Caco-2 (cell line): ENCODE results near the gene TSPAN5. TPM values are rescaled to one million over a fixed set of nuclear protein-coding genes. Genes with fewer than 3 reads are reported as not detected.

Experiments
- BruUV-seq: library from RNA; stranded (reverse); fragments of 400-500 nt; replicated peaks from 2 replicates; lab custom pipeline; 2021; lab: Mats Ljungman, UMichigan
- CTCF ChIA-PET: fragments of 300-600 bp; sonication (Branson Sonifier 250); formaldehyde crosslinking; loops from one replicate; lab custom pipeline; 2022; ENCODE audit warnings: antibody characterized with exemption; lab: Charles Lee
- POLR2A ChIA-PET: fragments of 300-600 bp; sonication (Branson Sonifier 250); formaldehyde crosslinking; loops from one replicate; lab custom pipeline; 2022; ENCODE audit warnings: antibody characterized with exemption; lab: Charles Lee
- DNase-seq, 2 experiments: peaks; one replicate each; pipeline versions ENCODE4 v3.0.0 to v3.0.0-alpha.2; 2020 to 2022
- H3K27me3 ChIP-seq: replicated peaks from 2 replicates; pipeline ENCODE4 v1.6.0; 2011; ENCODE audit warnings: low read length; ENCODE audit not compliant: control insufficient read depth, insufficient read depth
- H3K36me3 ChIP-seq: 2 replicates; pipeline ENCODE4 v1.5.1; 2011; ENCODE audit warnings: low read length; ENCODE audit not compliant: control insufficient read depth, insufficient read depth
- H3K4me1 ChIP-seq: fragments of 250-450 bp; sonication (Bioruptor Pico); 2 replicates; pipeline ENCODE4 v1.5.1; 2020; ENCODE audit warnings: mild to moderate bottlenecking
- H3K4me3 ChIP-seq: 2 replicates; pipeline ENCODE4 v1.5.1; 2011; ENCODE audit warnings: low read depth, mild to moderate bottlenecking, control low read depth, low read length
- H3K9me3 ChIP-seq: fragments of 250-450 bp; sonication (Bioruptor Pico); 2 replicates; pipeline ENCODE4 v1.5.1; 2020; ENCODE audit warnings: mild to moderate bottlenecking, moderate library complexity
- H3K27ac Mint-ChIP-seq: one replicate; pipeline ENCODE4 v1.8.0; 2022; ENCODE audit warnings: mixed read lengths; ENCODE audit not compliant: unreplicated experiment
- H3K27me3 Mint-ChIP-seq: one replicate; pipeline ENCODE4 v1.8.0; 2022; ENCODE audit warnings: mixed read lengths; ENCODE audit not compliant: insufficient read depth, unreplicated experiment
- H3K36me3 Mint-ChIP-seq: one replicate; pipeline ENCODE4 v1.8.0; 2022; ENCODE audit warnings: mild to moderate bottlenecking, mixed read lengths; ENCODE audit not compliant: insufficient read depth, unreplicated experiment
- H3K4me1 Mint-ChIP-seq: one replicate; pipeline ENCODE4 v1.8.0; 2022; ENCODE audit warnings: low read depth, mixed read lengths; ENCODE audit not compliant: unreplicated experiment
- H3K4me3 Mint-ChIP-seq: one replicate; pipeline ENCODE4 v1.8.0; 2022; ENCODE audit warnings: mild to moderate bottlenecking, moderate library complexity, mixed read lengths; ENCODE audit not compliant: unreplicated experiment
- H3K9me3 Mint-ChIP-seq: one replicate; pipeline ENCODE4 v1.8.0; 2022; ENCODE audit warnings: mixed read lengths; ENCODE audit not compliant: unreplicated experiment
- intact Hi-C: fragments of 100-400 bp; cut with micrococcal nuclease; formaldehyde crosslinking; loops from one replicate; pipeline ENCODE4 v1.10.0; 2022; ENCODE audit not compliant: unreplicated experiment
- total RNA-seq: library from RNA; stranded (reverse); gene quantifications from 2 replicates; pipeline ENCODE4 v1.2.3, GENCODE V29; 2022
- TF ChIP-seq, protein P1 (sequence below), 2 experiments: fragments of 200-600 bp in 1 of 2; IDR thresholded peaks; 1 replicate in 1 of 2; 2 replicates in 1 of 2; pipeline versions ENCODE4 v1.5.1 to v1.8.0; 2011 to 2022; ENCODE audit warnings: antibody characterized with exemption in 1 of 2, control low read depth in 1 of 2, inconsistent platforms in 1 of 2, low read depth in 1 of 2, low read length in 1 of 2, mild to moderate bottlenecking in 1 of 2, moderate library complexity in 1 of 2; ENCODE audit not compliant: insufficient read depth in 1 of 2, severe bottlenecking in 1 of 2, unreplicated experiment in 1 of 2

TSPAN5 gene
- total RNA-seq, 1 experiment from 2014 or later = 24.1 TPM

DNA sequence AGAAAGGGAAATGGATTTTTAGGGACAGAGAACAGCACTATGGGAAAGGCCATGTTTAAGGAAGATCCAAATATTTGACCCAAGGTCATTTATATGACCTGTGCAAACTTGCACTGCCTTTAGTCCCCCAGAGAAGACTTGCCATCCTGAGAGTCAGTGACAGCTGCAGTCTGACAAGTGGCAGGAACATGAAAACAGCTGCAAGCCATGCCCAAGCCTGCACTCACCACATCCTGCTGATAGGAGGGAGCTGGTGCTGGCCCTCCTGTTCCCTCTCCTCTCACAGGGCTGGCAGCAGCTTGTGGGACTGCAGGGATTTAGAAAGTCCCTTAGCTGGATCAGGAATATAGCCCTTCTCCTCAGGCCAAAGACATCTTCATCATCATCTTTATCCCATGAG, 209.5 kb downstream of the TSPAN5 start:
- Histone ChIP-seq H3K4me3 (no peak overlapping the region), H3K9me3 (no peaks in the 10 kb centered on the region), H3K27me3 (no peaks in the 10 kb centered on the region), H3K4me1 (peaks cover 12% of the 10 kb centered on the region), H3K36me3 (no peaks in the 10 kb centered on the region)
- no peak for DNase-seq
- intact Hi-C loops = loop anchor here (5.0 kb wide), 1 partner anchor 307 kb away; the partner anchor contains the start of gene STPG2
- no peak overlapping the region for H3K27ac Mint-ChIP-seq
- POLR2A ChIA-PET = no interaction called here
- TF ChIP-seq, protein P1, sequence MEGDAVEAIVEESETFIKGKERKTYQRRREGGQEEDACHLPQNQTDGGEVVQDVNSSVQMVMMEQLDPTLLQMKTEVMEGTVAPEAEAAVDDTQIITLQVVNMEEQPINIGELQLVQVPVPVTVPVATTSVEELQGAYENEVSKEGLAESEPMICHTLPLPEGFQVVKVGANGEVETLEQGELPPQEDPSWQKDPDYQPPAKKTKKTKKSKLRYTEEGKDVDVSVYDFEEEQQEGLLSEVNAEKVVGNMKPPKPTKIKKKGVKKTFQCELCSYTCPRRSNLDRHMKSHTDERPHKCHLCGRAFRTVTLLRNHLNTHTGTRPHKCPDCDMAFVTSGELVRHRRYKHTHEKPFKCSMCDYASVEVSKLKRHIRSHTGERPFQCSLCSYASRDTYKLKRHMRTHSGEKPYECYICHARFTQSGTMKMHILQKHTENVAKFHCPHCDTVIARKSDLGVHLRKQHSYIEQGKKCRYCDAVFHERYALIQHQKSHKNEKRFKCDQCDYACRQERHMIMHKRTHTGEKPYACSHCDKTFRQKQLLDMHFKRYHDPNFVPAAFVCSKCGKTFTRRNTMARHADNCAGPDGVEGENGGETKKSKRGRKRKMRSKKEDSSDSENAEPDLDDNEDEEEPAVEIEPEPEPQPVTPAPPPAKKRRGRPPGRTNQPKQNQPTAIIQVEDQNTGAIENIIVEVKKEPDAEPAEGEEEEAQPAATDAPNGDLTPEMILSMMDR (IDR thresholded peaks at IDR 0.05; ENCODE audit: insufficient read depth in 1 of 2, low read depth in 1 of 2, low read length in 1 of 2, severe bottlenecking in 1 of 2, unreplicated experiment in 1 of 2) = no peak
- H3K9me3 Mint-ChIP-seq = peaks cover 8% of the 10 kb centered on the region
- CTCF ChIA-PET = no interaction called here
- H3K4me3 Mint-ChIP-seq = no peak overlapping the region
- no peaks in the 10 kb centered on the region for H3K27me3 Mint-ChIP-seq
- H3K4me1 Mint-ChIP-seq = no peaks in the 10 kb centered on the region
- no peaks in the 10 kb centered on the region for H3K36me3 Mint-ChIP-seq
- BruUV-seq = no TSS peak

DNA sequence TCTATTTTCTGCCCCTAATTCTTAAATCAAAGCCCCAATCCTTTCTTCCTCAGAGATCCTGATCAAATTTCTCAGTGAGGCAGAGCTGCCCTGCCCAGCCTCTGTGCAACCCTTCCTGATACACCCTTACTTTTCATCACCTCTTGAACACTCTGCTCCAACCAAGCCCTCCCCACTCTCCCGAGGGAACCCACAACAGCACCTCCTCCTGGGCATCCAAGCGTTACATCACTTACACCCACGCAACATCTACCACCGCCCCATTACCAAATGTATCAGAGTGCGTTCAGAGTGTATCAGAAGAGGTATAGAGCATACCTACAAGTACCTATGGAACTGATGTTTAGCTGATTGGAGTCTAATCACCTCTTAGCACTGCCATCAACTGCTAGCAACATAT, 210.8 kb downstream of the TSPAN5 start:
- Histone ChIP-seq H3K27me3 (no peaks in the 10 kb centered on the region), H3K36me3 (no peaks in the 10 kb centered on the region), H3K4me1 (peaks cover 12% of the 10 kb centered on the region), H3K4me3 (no peak overlapping the region), H3K9me3 (no peaks in the 10 kb centered on the region)
- DNase-seq = no peak
- ChIA-PET POLR2A (no interaction called here), CTCF (no interaction called here)
- H3K4me3 Mint-ChIP-seq = no peak overlapping the region
- H3K27me3 Mint-ChIP-seq = no peaks in the 10 kb centered on the region
- H3K27ac Mint-ChIP-seq = no peak overlapping the region
- H3K36me3 Mint-ChIP-seq = peaks cover 4% of the 10 kb centered on the region
- BruUV-seq = no TSS peak
- intact Hi-C loops = loop anchor here (5.0 kb wide), 1 partner anchor 305 kb away; the partner anchor contains the start of gene STPG2
- TF ChIP-seq, protein P1 (IDR thresholded peaks at IDR 0.05; ENCODE audit: insufficient read depth in 1 of 2, low read depth in 1 of 2, low read length in 1 of 2, severe bottlenecking in 1 of 2, unreplicated experiment in 1 of 2) = no peak
- H3K4me1 Mint-ChIP-seq = peaks cover 7% of the 10 kb centered on the region
- no peaks in the 10 kb centered on the region for H3K9me3 Mint-ChIP-seq

DNA sequence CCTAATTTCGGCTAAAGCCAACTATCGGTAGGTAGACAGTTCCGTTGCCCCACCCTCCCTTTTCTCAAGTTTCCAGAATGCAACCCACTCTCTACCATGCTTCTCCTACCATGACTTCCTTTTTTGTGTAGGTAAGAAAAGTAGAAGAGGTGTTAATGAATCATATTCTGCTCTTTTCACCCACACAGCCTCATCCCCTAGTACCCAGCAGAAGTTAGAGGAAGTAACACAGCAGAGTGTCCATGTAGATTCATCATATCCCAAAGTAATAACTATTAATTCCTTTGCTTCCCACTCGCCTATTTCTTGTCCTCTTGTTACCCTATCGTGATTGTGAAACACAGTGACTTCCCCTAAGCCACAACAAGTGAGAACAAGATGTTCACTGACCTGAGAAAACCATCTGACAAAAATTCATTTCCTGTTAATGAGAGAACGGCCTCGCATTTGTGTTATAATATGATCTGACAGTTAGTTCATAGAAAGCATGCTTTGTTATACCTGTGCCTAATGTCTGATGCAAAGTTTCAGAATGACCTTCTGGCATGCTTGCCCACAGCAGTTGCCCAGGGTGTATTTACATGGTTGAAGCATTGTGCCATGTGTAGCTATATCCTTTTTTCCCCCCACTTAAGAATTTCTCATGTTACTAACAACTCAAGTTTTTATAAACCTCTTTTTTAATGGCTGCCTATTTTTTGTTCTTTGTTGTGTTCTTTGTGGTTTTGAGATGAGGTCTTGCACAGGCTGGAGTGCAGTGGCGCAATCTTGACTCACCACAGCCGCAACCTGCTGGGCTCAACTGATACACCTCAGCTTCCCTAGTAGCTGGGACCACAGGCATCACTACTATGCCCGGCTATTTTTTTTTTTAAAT, 211.7 kb downstream of the TSPAN5 start:
- no TSS peak for BruUV-seq
- peaks cover 12% of the 10 kb centered on the region for H3K4me1 ChIP-seq
- Mint-ChIP-seq H3K9me3 (no peaks in the 10 kb centered on the region), H3K36me3 (peaks cover 4% of the 10 kb centered on the region), H3K27me3 (no peaks in the 10 kb centered on the region), H3K4me1 (peaks cover 7% of the 10 kb centered on the region), H3K4me3 (no peak overlapping the region), H3K27ac (no peak overlapping the region)
- ChIA-PET POLR2A (no interaction called here), CTCF (no interaction called here)
- no peaks in the 10 kb centered on the region for H3K36me3 ChIP-seq
- TF ChIP-seq, protein P1 (IDR thresholded peaks at IDR 0.05; ENCODE audit: insufficient read depth in 1 of 2, low read depth in 1 of 2, low read length in 1 of 2, severe bottlenecking in 1 of 2, unreplicated experiment in 1 of 2) = no peak
- no peak for DNase-seq
- no peak overlapping the region for H3K4me3 ChIP-seq
- no peaks in the 10 kb centered on the region for H3K27me3 ChIP-seq
- H3K9me3 ChIP-seq = no peaks in the 10 kb centered on the region
- intact Hi-C loops = loop anchor here (5.0 kb wide), 1 partner anchor 304 kb away; the partner anchor contains the start of gene STPG2
